Right renal cortex interstitium (tissue), 3 donors: ENCODE measurements around the gene ATP8A2. TPM values are rescaled to one million over a fixed set of nuclear protein-coding genes. Genes with fewer than 3 reads are reported as not detected.

Experiments
- DNase-seq, 3 donors: peaks; one replicate each; pipeline ENCODE4 v3.0.0-alpha.2; 2013; ENCODE audit warnings: low read depth in 3 of 3, low spot score in 2 of 3
- polyA plus RNA-seq, 3 donors: library from polyadenylated mRNA; unstranded; fragments of 120-200 nt; gene quantifications; one replicate each; pipeline ENCODE4 v1.2.1, GENCODE V29; 2013; ENCODE audit not compliant: insufficient read length in 3 of 3

Gene ATP8A2
- polyA plus RNA-seq, 3 donors = 5.5 to 7.2 (median 6.3) TPM

- DNase-seq = no peak
These were observed 649.1 kb downstream of the ATP8A2 start for GRCh38 chr13:26020891-26021290.

- no peak for DNase-seq
These were observed 649.7 kb downstream of the ATP8A2 start for GRCh38 chr13:26021516-26021915.

- no peak for DNase-seq
These were observed 650.2 kb downstream of the ATP8A2 start for GRCh38 chr13:26021956-26022355.

GRCh38 chr13:26022538-26023292 is 650.9 kb downstream of the ATP8A2 start:
- DNase-seq = no peak

- DNase-seq = no peak
These were observed 652.8 kb downstream of the ATP8A2 start for GRCh38 chr13:26024558-26024957.

GRCh38 chr13:26025196-26025595 is 653.4 kb downstream of the ATP8A2 start:
- no peak for DNase-seq

GRCh38 chr13:26025771-26026170 is 654.0 kb downstream of the ATP8A2 start:
- no peak for DNase-seq

GRCh38 chr13:26026211-26026610 is 654.4 kb downstream of the ATP8A2 start:
- DNase-seq = no peak

- DNase-seq = no peak
These were observed 657.9 kb downstream of the ATP8A2 start for GRCh38 chr13:26029581-26030136.

GRCh38 chr13:26030331-26030730 is 658.6 kb downstream of the ATP8A2 start:
- DNase-seq = no peak

- DNase-seq = no peak
These were observed 662.2 kb downstream of the ATP8A2 start for GRCh38 chr13:26034018-26034417.

- no peak for DNase-seq
These were observed 664.6 kb downstream of the ATP8A2 start for GRCh38 chr13:26036383-26036782.

- DNase-seq = no peak
These were observed 665.5 kb downstream of the ATP8A2 start for GRCh38 chr13:26037302-26037701.

GRCh38 chr13:26038931-26039475 is 667.2 kb downstream of the ATP8A2 start:
- no peak for DNase-seq

- DNase-seq = no peak
These were observed 669.7 kb downstream of the ATP8A2 start for GRCh38 chr13:26041444-26041843.

GRCh38 chr13:26042785-26043184 is 671.0 kb downstream of the ATP8A2 start:
- no peak for DNase-seq

- no peak for DNase-seq
These were observed 673.4 kb downstream of the ATP8A2 start for GRCh38 chr13:26045142-26045541.

- no peak for DNase-seq
These were observed 674.9 kb downstream of the ATP8A2 start for GRCh38 chr13:26046639-26047038.

GRCh38 chr13:26047040-26047439 is 675.3 kb downstream of the ATP8A2 start:
- no peak for DNase-seq

GRCh38 chr13:26048741-26049140 is 677.0 kb downstream of the ATP8A2 start:
- DNase-seq = no peak

- DNase-seq = no peak
These were observed 678.9 kb downstream of the ATP8A2 start for GRCh38 chr13:26050568-26051230.

GRCh38 chr13:26051231-26051656 is 679.5 kb downstream of the ATP8A2 start:
- no peak for DNase-seq
